ENCODE measurements around the gene SH2D1B. TPM values are rescaled to one million over a fixed set of nuclear protein-coding genes. Genes with fewer than 3 reads are reported as not detected.

Gene SH2D1B
- total and polyA plus RNA-seq, 7 donors, result 0.60 to 2.3 (median 0.92) TPM; not detected in 4

GRCh38 chr1:162391790-162392563 is 20.0 kb downstream of the SH2D1B start:
- no peak for DNase-seq
- Histone ChIP-seq H3K4me1 (peaks cover 0 to 3% (median 0%) of the 10 kb centered on the region in 4 donors), H3K27ac (no peak overlapping the region), H3K4me3 (no peak overlapping the region), H3K9me3 (no peaks in the 10 kb centered on the region), H3K36me3 (no peaks in the 10 kb centered on the region), H3K27me3 (peaks cover 0 to 6% (median 0%) of the 10 kb centered on the region in 3 donors)
- intact Hi-C loops (cut with DNase I), result loop anchor here (2.0 kb wide), 1 partner anchor 335 kb away; no protein-coding TSS in a partner anchor
- 54 to 65% methylated on average over 4 of the region's 4 CpGs for WGBS, 2 donors
- TF ChIP-seq CTCF (IDR thresholded peaks at IDR 0.05) (peak; percentile 72 to 94 (median 87)), POLR2AphosphoS5 (IDR thresholded peaks at IDR 0.05) (no peak)

GRCh38 chr1:162390396-162391185 is 21.3 kb downstream of the SH2D1B start:
- no peak overlapping the region for H3K27ac ChIP-seq
- TF ChIP-seq EP300 (IDR thresholded peaks at IDR 0.05) (no peak), POLR2A (IDR thresholded peaks at IDR 0.05) (no peak), CTCF (IDR thresholded peaks at IDR 0.05) (no peak), POLR2AphosphoS5 (IDR thresholded peaks at IDR 0.05) (no peak)
- H3K36me3 ChIP-seq, result no peaks in the 10 kb centered on the region
- no peak overlapping the region for H3K4me3 ChIP-seq
- intact Hi-C loops (cut with DNase I), result loop anchor here (2.0 kb wide), 1 partner anchor 334 kb away; no protein-coding TSS in a partner anchor
- DNase-seq, result no peak
- peaks cover 0 to 6% (median 0%) of the 10 kb centered on the region in 3 donors for H3K27me3 ChIP-seq
- WGBS, 2 donors, result 81% methylated on average over 15 of the region's 15 CpGs
- peaks cover 0 to 3% (median 0%) of the 10 kb centered on the region in 4 donors for H3K4me1 ChIP-seq
- H3K9me3 ChIP-seq, result no peaks in the 10 kb centered on the region

GRCh38 chr1:162389971-162390370 is 22.0 kb downstream of the SH2D1B start:
- Histone ChIP-seq H3K36me3 (no peaks in the 10 kb centered on the region), H3K4me1 (peaks cover 0 to 3% (median 0%) of the 10 kb centered on the region in 4 donors), H3K27ac (no peak overlapping the region), H3K4me3 (no peak overlapping the region), H3K27me3 (peaks cover 0 to 6% (median 0%) of the 10 kb centered on the region in 3 donors), H3K9me3 (no peaks in the 10 kb centered on the region)
- intact Hi-C loops (cut with DNase I), result loop anchor here (2.0 kb wide), 1 partner anchor 333 kb away; no protein-coding TSS in a partner anchor
- WGBS, 2 donors, result 86 to 88% methylated on average over 9 of the region's 9 CpGs
- no peak for DNase-seq
- TF ChIP-seq POLR2A (IDR thresholded peaks at IDR 0.05) (no peak), EP300 (IDR thresholded peaks at IDR 0.05) (no peak), POLR2AphosphoS5 (IDR thresholded peaks at IDR 0.05) (no peak), CTCF (IDR thresholded peaks at IDR 0.05) (no peak)

- 14 to 25% methylated on average over 11 of the region's 11 CpGs for WGBS, 2 donors
- Histone ChIP-seq H3K36me3 (no peaks in the 10 kb centered on the region), H3K9me3 (no peaks in the 10 kb centered on the region), H3K4me3 (no peak overlapping the region), H3K27ac (no peak overlapping the region), H3K4me1 (peaks cover 0 to 3% (median 0%) of the 10 kb centered on the region in 4 donors), H3K27me3 (no peaks in the 10 kb centered on the region)
- TF ChIP-seq EP300 (IDR thresholded peaks at IDR 0.05), result no peak
- TF ChIP-seq CTCF (IDR thresholded peaks at IDR 0.05), result no peak
- TF ChIP-seq POLR2A (IDR thresholded peaks at IDR 0.05), result no peak
- TF ChIP-seq POLR2AphosphoS5 (IDR thresholded peaks at IDR 0.05), result no peak
- intact Hi-C loops (cut with DNase I), result no loop called here
- no peak for DNase-seq
Observed at GRCh38 chr1:162389021-162389818, 22.7 kb downstream of the SH2D1B start.
